ENCODE results near the gene CHST8.

CHST8 gene

GRCh38 chr19:33737681-33738371 is 116.1 kb downstream of the CHST8 start:
- no peak for DNase-seq (ENCODE audit: low spot score)

GRCh38 chr19:33740811-33741396 is 119.2 kb downstream of the CHST8 start:
- peak; percentile 39 for DNase-seq (ENCODE audit: low spot score)

- DNase-seq (ENCODE audit: low spot score): no peak
Measured at GRCh38 chr19:33745297-33745696, 123.5 kb downstream of the CHST8 start.

GRCh38 chr19:33746159-33746558 is 124.4 kb downstream of the CHST8 start:
- no peak for DNase-seq (ENCODE audit: low spot score)

- no peak for DNase-seq (ENCODE audit: low spot score)
Measured at GRCh38 chr19:33747273-33747672, 125.5 kb downstream of the CHST8 start.

- no peak for DNase-seq (ENCODE audit: low spot score)
Measured at GRCh38 chr19:33748231-33748630, 126.5 kb downstream of the CHST8 start.

GRCh38 chr19:33749016-33749415 is 127.3 kb downstream of the CHST8 start:
- no peak for DNase-seq (ENCODE audit: low spot score)

- no peak for DNase-seq (ENCODE audit: low spot score)
Measured at GRCh38 chr19:33749619-33750175, 127.9 kb downstream of the CHST8 start.

- no peak for DNase-seq (ENCODE audit: low spot score)
Measured at GRCh38 chr19:33750587-33751435, 129.1 kb downstream of the CHST8 start.

GRCh38 chr19:33751436-33751770 is 129.7 kb downstream of the CHST8 start:
- DNase-seq (ENCODE audit: low spot score): no peak

- no peak for DNase-seq (ENCODE audit: low spot score)
Measured at GRCh38 chr19:33752018-33752800, 130.5 kb downstream of the CHST8 start.

- no peak for DNase-seq (ENCODE audit: low spot score)
Measured at GRCh38 chr19:33752945-33753344, 131.2 kb downstream of the CHST8 start.

GRCh38 chr19:33754361-33754760 is 132.6 kb downstream of the CHST8 start:
- no peak for DNase-seq (ENCODE audit: low spot score)

- no peak for DNase-seq (ENCODE audit: low spot score)
Measured at GRCh38 chr19:33755099-33756035, 133.6 kb downstream of the CHST8 start.

- DNase-seq (ENCODE audit: low spot score): no peak
Measured at GRCh38 chr19:33756177-33756576, 134.4 kb downstream of the CHST8 start.

GRCh38 chr19:33758541-33759013 is 136.8 kb downstream of the CHST8 start:
- DNase-seq (ENCODE audit: low spot score): peak; percentile 50

- no peak for DNase-seq (ENCODE audit: low spot score)
Measured at GRCh38 chr19:33759356-33759755, 137.6 kb downstream of the CHST8 start.

GRCh38 chr19:33763633-33764371 is 142.0 kb downstream of the CHST8 start:
- DNase-seq (ENCODE audit: low spot score): no peak

- DNase-seq (ENCODE audit: low spot score): no peak
Measured at GRCh38 chr19:33766623-33767022, 144.9 kb downstream of the CHST8 start.

GRCh38 chr19:33767898-33768413 is 146.2 kb downstream of the CHST8 start:
- no peak for DNase-seq (ENCODE audit: low spot score)
